HG02981 (cell line): ENCODE measurements around the gene CAPN5.
A peak's percentile ranks its signal among the peaks of the same experiment; 100 is the strongest.
"Not testable (repeated sequence)": the region's sequence is repeated elsewhere in the genome, so short reads cannot be mapped to it uniquely, and the experiment has no call there.

Experiments used
- ATAC-seq: cut with Tn5 transposase; IDR thresholded peaks from one replicate; pipeline ENCODE4 v1.9.1; 2021; ENCODE audit warnings: mild to moderate bottlenecking, moderate library complexity; ENCODE audit not compliant: unreplicated experiment

The CAPN5 gene

GRCh38 chr11:77042111-77042726, 24.6 kb upstream of the CAPN5 start:
- no peak for ATAC-seq

- no peak for ATAC-seq
These were observed 22.4 kb upstream of the CAPN5 start for GRCh38 chr11:77044356-77044755.

- no peak for ATAC-seq
These were observed 21.9 kb upstream of the CAPN5 start for GRCh38 chr11:77044886-77045285.

- peak; percentile 49 for ATAC-seq
These were observed 20.7 kb upstream of the CAPN5 start for GRCh38 chr11:77046060-77046501.

GRCh38 chr11:77047007-77047927, 19.5 kb upstream of the CAPN5 start:
- peak; percentile 89 for ATAC-seq

GRCh38 chr11:77047928-77048446, 18.8 kb upstream of the CAPN5 start:
- not testable (repeated sequence) for ATAC-seq

- ATAC-seq: no peak
These were observed 17.7 kb upstream of the CAPN5 start for GRCh38 chr11:77049026-77049425.

GRCh38 chr11:77051511-77051910, 15.3 kb upstream of the CAPN5 start:
- ATAC-seq: no peak

GRCh38 chr11:77052518-77052917, 14.3 kb upstream of the CAPN5 start:
- ATAC-seq: no peak

GRCh38 chr11:77053217-77054015, 13.4 kb upstream of the CAPN5 start:
- no peak for ATAC-seq

- ATAC-seq: no peak
These were observed 12.7 kb upstream of the CAPN5 start for GRCh38 chr11:77054084-77054483.

- no peak for ATAC-seq
These were observed 11.6 kb upstream of the CAPN5 start for GRCh38 chr11:77055101-77055561.

- ATAC-seq: no peak
These were observed 10.9 kb upstream of the CAPN5 start for GRCh38 chr11:77055913-77056312.

GRCh38 chr11:77056814-77057402, 9.9 kb upstream of the CAPN5 start:
- no peak for ATAC-seq

- ATAC-seq: no peak
These were observed 8.8 kb upstream of the CAPN5 start for GRCh38 chr11:77057938-77058474.

- no peak for ATAC-seq
These were observed 7.9 kb upstream of the CAPN5 start for GRCh38 chr11:77058900-77059299.

- ATAC-seq: no peak
These were observed 7.0 kb upstream of the CAPN5 start for GRCh38 chr11:77059806-77060205.

- no peak for ATAC-seq
These were observed 6.5 kb upstream of the CAPN5 start for GRCh38 chr11:77060234-77060633.

GRCh38 chr11:77061258-77061657, 5.5 kb upstream of the CAPN5 start:
- not testable (repeated sequence) for ATAC-seq

- ATAC-seq: no peak
These were observed 3.8 kb upstream of the CAPN5 start for GRCh38 chr11:77062924-77063323.
